Measurements from ENCODE around the gene CD55.

- no peak for TF ChIP-seq CTCF (conservative IDR thresholded peaks at IDR 0.05; ENCODE audit: low read depth, low read length)
- TF ChIP-seq EZH2phosphoT487 (IDR thresholded peaks at IDR 0.05; ENCODE audit: borderline replicate concordance, low read length): no peak
Measured at GRCh38 chr1:207323425-207324225, 2.1 kb downstream of the CD55 start.

All from PC-3 (cell line).